WTC11 (cell line): ENCODE results near the gene C3. TPM values are rescaled to one million over a fixed set of nuclear protein-coding genes. Genes with fewer than 3 reads are reported as not detected.

ENCODE experiments used
- ATAC-seq: fragments of 200-7000 bp; cut with Tn5 transposase; 2 replicates; pipeline ENCODE4 v1.10.0; 2021; ENCODE audit warnings: mild to moderate bottlenecking, moderate library complexity
- CTCF ChIA-PET: fragments of 300-600 bp; sonication (Branson Sonifier 250); formaldehyde crosslinking; loops from one replicate; lab custom pipeline; 2021; ENCODE audit warnings: antibody characterized with exemption; lab: Charles Lee
- POLR2A ChIA-PET: fragments of 350-600 bp; sonication (Branson Sonifier 250); formaldehyde crosslinking; loops from one replicate; lab custom pipeline; 2021; ENCODE audit warnings: antibody characterized with exemption; lab: Charles Lee
- DNase-seq: peaks from one replicate; pipeline ENCODE4 v3.0.0; 2021; ENCODE audit warnings: low spot score
- H3K27ac Mint-ChIP-seq: 2 replicates; pipeline ENCODE4 v1.8.0; 2021; ENCODE audit warnings: mixed read lengths
- H3K27me3 Mint-ChIP-seq: 2 replicates; pipeline ENCODE4 v1.8.0; 2021; ENCODE audit warnings: low read depth, mild to moderate bottlenecking, moderate library complexity, mixed read lengths
- H3K36me3 Mint-ChIP-seq: 2 replicates; pipeline ENCODE4 v1.8.0; 2021; ENCODE audit warnings: mixed read lengths
- H3K4me1 Mint-ChIP-seq: 2 replicates; pipeline ENCODE4 v1.8.0; 2022; ENCODE audit warnings: mixed read lengths
- H3K4me3 Mint-ChIP-seq: 2 replicates; pipeline ENCODE4 v1.8.0; 2021; ENCODE audit warnings: mild to moderate bottlenecking, moderate library complexity, mixed read lengths
- H3K9me3 Mint-ChIP-seq: 2 replicates; pipeline ENCODE4 v1.8.0; 2021; ENCODE audit warnings: mixed read lengths
- CREM ChIP-seq: sonication (generic); formaldehyde crosslinking; IDR thresholded peaks from 2 replicates; pipeline ENCODE4 v1.8.1; 2022; ENCODE audit warnings: mild to moderate bottlenecking, missing genetic modification reagents, moderate library complexity
- E2F5 ChIP-seq: sonication (generic); formaldehyde crosslinking; IDR thresholded peaks from 2 replicates; pipeline ENCODE4 v1.8.1; 2022; ENCODE audit warnings: mild to moderate bottlenecking, moderate library complexity, missing genetic modification reagents
- GRHL2 ChIP-seq: fragments of 250-450 bp; sonication (Bioruptor Pico); IDR thresholded peaks from 2 replicates; pipeline ENCODE4 v1.8.0; 2022; ENCODE audit warnings: mild to moderate bottlenecking, moderate library complexity; ENCODE audit not compliant: insufficient replicate concordance, severe bottlenecking
- IRF1 ChIP-seq: sonication (generic); formaldehyde crosslinking; IDR thresholded peaks from 2 replicates; pipeline ENCODE4 v1.8.0; 2023; ENCODE audit warnings: missing genetic modification reagents
- JAZF1 ChIP-seq: fragments of 250-450 bp; sonication (Bioruptor Pico); IDR thresholded peaks from 2 replicates; pipeline ENCODE4 v1.9.0; 2021; ENCODE audit warnings: moderate library complexity, mild to moderate bottlenecking, inconsistent platforms
- MAX ChIP-seq: sonication (generic); formaldehyde crosslinking; IDR thresholded peaks from 2 replicates; pipeline ENCODE4 v1.8.0; 2022; ENCODE audit warnings: mild to moderate bottlenecking, missing genetic modification reagents
- NFE2L1 ChIP-seq: sonication (generic); formaldehyde crosslinking; IDR thresholded peaks from 2 replicates; pipeline ENCODE4 v1.8.1; 2023; ENCODE audit warnings: missing genetic modification reagents
- PRRX2 ChIP-seq: fragments of 250-450 bp; sonication (Bioruptor Pico); IDR thresholded peaks from 2 replicates; pipeline ENCODE4 v1.8.0; 2021; ENCODE audit warnings: mild to moderate bottlenecking
- SMAD3 ChIP-seq: sonication (generic); formaldehyde crosslinking; IDR thresholded peaks from 2 replicates; pipeline ENCODE4 v1.8.0; 2022; ENCODE audit warnings: missing genetic modification reagents, mild to moderate bottlenecking, borderline replicate concordance
- SP1 ChIP-seq: sonication (generic); formaldehyde crosslinking; conservative IDR thresholded peaks from 2 replicates; pipeline ENCODE4 v1.8.1; 2022; ENCODE audit warnings: missing genetic modification reagents
- ZNF121 ChIP-seq: sonication (generic); formaldehyde crosslinking; IDR thresholded peaks from 2 replicates; pipeline ENCODE4 v1.8.0; 2023; ENCODE audit warnings: missing genetic modification reagents
- ZNF219 ChIP-seq: sonication (generic); formaldehyde crosslinking; IDR thresholded peaks from 2 replicates; pipeline ENCODE4 v1.8.0; 2023; ENCODE audit warnings: missing genetic modification reagents, mild to moderate bottlenecking, borderline replicate concordance
- ZNF512 ChIP-seq: sonication (generic); formaldehyde crosslinking; IDR thresholded peaks from 2 replicates; pipeline ENCODE4 v1.8.1; 2022; ENCODE audit warnings: missing genetic modification reagents, borderline replicate concordance
- ZSCAN18 ChIP-seq: fragments of 250-450 bp; sonication (Bioruptor Pico); IDR thresholded peaks from 2 replicates; pipeline ENCODE4 v2.1.2; 2022; ENCODE audit warnings: mild to moderate bottlenecking, moderate library complexity
- total RNA-seq: library from RNA; stranded (reverse); gene quantifications from 3 replicates; pipeline ENCODE4 v1.2.3, GENCODE V29; 2021
- TF ChIP-seq, protein P1 (sequence below): sonication (generic); formaldehyde crosslinking; conservative IDR thresholded peaks from 2 replicates; pipeline ENCODE4 v1.8.1; 2022; ENCODE audit warnings: mild to moderate bottlenecking, missing genetic modification reagents
- TF ChIP-seq, protein P2 (sequence below): fragments of 250-450 bp; sonication (Bioruptor Pico); IDR thresholded peaks from 2 replicates; pipeline ENCODE4 v1.9.0; 2021; ENCODE audit warnings: mild to moderate bottlenecking, borderline replicate concordance
- TF ChIP-seq, protein P3 (sequence below): sonication (generic); formaldehyde crosslinking; IDR thresholded peaks from 2 replicates; pipeline ENCODE4 v1.8.0; 2022; ENCODE audit warnings: mild to moderate bottlenecking, missing genetic modification reagents

C3 gene
- total RNA-seq, 1 experiment from 2014 or later, result 7.0 TPM

- TF ChIP-seq, protein P1, sequence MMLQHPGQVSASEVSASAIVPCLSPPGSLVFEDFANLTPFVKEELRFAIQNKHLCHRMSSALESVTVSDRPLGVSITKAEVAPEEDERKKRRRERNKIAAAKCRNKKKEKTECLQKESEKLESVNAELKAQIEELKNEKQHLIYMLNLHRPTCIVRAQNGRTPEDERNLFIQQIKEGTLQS, result no peak
- no peak for TF ChIP-seq IRF1
- TF ChIP-seq NFE2L1 (CRISPR knock-in tag), result no peak
- TF ChIP-seq ZNF121, result no peak
- no peak for TF ChIP-seq MAX (CRISPR knock-in tag)
- TF ChIP-seq, protein P2, sequence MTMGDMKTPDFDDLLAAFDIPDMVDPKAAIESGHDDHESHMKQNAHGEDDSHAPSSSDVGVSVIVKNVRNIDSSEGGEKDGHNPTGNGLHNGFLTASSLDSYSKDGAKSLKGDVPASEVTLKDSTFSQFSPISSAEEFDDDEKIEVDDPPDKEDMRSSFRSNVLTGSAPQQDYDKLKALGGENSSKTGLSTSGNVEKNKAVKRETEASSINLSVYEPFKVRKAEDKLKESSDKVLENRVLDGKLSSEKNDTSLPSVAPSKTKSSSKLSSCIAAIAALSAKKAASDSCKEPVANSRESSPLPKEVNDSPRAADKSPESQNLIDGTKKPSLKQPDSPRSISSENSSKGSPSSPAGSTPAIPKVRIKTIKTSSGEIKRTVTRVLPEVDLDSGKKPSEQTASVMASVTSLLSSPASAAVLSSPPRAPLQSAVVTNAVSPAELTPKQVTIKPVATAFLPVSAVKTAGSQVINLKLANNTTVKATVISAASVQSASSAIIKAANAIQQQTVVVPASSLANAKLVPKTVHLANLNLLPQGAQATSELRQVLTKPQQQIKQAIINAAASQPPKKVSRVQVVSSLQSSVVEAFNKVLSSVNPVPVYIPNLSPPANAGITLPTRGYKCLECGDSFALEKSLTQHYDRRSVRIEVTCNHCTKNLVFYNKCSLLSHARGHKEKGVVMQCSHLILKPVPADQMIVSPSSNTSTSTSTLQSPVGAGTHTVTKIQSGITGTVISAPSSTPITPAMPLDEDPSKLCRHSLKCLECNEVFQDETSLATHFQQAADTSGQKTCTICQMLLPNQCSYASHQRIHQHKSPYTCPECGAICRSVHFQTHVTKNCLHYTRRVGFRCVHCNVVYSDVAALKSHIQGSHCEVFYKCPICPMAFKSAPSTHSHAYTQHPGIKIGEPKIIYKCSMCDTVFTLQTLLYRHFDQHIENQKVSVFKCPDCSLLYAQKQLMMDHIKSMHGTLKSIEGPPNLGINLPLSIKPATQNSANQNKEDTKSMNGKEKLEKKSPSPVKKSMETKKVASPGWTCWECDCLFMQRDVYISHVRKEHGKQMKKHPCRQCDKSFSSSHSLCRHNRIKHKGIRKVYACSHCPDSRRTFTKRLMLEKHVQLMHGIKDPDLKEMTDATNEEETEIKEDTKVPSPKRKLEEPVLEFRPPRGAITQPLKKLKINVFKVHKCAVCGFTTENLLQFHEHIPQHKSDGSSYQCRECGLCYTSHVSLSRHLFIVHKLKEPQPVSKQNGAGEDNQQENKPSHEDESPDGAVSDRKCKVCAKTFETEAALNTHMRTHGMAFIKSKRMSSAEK, result no peak
- no peak for TF ChIP-seq ZNF219 (CRISPR knock-in tag)
- TF ChIP-seq ZNF512 (CRISPR knock-in tag), result no peak
- no peak for TF ChIP-seq JAZF1 (CRISPR knock-in tag)
- TF ChIP-seq CREM, result no peak
These were observed 22.6 kb upstream of the C3 start (continued) for GRCh38 chr19:6743066-6743465.

DNA sequence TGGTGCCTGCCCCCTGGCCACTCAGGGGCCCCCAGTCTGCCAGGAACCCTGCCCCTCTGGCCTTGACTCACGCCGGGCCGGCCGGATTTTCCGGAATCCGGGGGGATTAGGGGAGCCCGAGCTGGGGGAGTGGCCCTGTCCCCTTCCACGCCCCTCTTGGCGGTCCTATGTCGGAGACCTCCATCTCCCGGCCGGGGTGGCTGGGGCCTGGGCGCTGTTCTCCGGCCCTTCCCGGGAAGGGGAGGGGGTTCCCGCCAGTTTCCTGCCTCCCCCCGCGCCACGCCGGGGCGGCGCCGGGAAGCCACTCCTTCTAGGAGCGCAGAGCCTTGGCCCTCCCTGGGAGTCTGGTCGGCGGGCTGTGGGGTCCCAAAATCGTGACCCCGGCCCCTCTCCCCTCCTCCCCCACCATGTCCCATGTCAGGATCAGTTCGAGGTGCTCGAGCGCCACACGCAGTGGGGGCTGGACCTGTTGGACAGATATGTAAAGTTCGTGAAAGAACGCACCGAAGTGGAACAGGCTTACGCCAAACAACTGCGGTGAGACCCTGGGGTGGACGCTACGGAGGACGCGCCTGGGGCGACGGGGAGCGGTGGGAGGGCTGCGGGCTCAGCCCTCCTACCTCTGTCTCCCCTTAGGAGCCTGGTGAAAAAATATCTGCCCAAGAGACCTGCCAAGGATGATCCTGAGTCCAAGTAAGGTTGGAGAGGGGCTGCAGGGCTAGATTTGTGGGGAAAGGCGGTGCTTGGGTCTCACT, 20.3 kb upstream of the C3 start:
- H3K4me3 Mint-ChIP-seq, result peak overlapping the region; percentile 84
- ATAC-seq, result peak; percentile 2; the same call in 1 of the 2 replicates
- POLR2A ChIA-PET, result interaction anchor here (1.0 to 3.9 kb wide), 2 partner anchors 12 to 26 kb away, joined by 5 to 29 read pairs; partner anchors contain the start of gene SH2D3A
- H3K36me3 Mint-ChIP-seq, result peaks cover 28% of the 10 kb centered on the region
- peaks cover 51% of the 10 kb centered on the region for H3K4me1 Mint-ChIP-seq
- DNase-seq, result peak; percentile 75
- CTCF ChIA-PET, result interaction anchor here (1.0 to 1.1 kb wide), 2 partner anchors 12 to 224 kb away, joined by 3 to 8 read pairs; no protein-coding TSS in a partner anchor
- H3K27ac Mint-ChIP-seq, result peak overlapping the region; percentile 87
- no peaks in the 10 kb centered on the region for H3K9me3 Mint-ChIP-seq
- no peaks in the 10 kb centered on the region for H3K27me3 Mint-ChIP-seq
- 0 out of 2 replicates have a peak, but pooled peaks have one; percentile 36 for TF ChIP-seq SP1
- no peak for TF ChIP-seq IRF1
- TF ChIP-seq, protein P3, sequence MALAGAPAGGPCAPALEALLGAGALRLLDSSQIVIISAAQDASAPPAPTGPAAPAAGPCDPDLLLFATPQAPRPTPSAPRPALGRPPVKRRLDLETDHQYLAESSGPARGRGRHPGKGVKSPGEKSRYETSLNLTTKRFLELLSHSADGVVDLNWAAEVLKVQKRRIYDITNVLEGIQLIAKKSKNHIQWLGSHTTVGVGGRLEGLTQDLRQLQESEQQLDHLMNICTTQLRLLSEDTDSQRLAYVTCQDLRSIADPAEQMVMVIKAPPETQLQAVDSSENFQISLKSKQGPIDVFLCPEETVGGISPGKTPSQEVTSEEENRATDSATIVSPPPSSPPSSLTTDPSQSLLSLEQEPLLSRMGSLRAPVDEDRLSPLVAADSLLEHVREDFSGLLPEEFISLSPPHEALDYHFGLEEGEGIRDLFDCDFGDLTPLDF (CRISPR knock-in tag), result no peak
- TF ChIP-seq PRRX2 (CRISPR knock-in tag), result no peak
- TF ChIP-seq E2F5 (CRISPR knock-in tag), result 0 out of 2 replicates have a peak, but pooled peaks have one; percentile 41
- no peak for TF ChIP-seq SMAD3 (CRISPR knock-in tag)
- TF ChIP-seq, protein P1, result no peak
- no peak for TF ChIP-seq GRHL2 (CRISPR knock-in tag)
- TF ChIP-seq ZNF512 (CRISPR knock-in tag), result no peak
- no peak for TF ChIP-seq ZNF121
- no peak for TF ChIP-seq ZSCAN18
